Measurements from ENCODE around the gene CYP4F22.
"Not testable (repeated sequence)": the region's sequence is repeated elsewhere in the genome, so short reads cannot be mapped to it uniquely, and the experiment has no call there.

CYP4F22 gene

DNA sequence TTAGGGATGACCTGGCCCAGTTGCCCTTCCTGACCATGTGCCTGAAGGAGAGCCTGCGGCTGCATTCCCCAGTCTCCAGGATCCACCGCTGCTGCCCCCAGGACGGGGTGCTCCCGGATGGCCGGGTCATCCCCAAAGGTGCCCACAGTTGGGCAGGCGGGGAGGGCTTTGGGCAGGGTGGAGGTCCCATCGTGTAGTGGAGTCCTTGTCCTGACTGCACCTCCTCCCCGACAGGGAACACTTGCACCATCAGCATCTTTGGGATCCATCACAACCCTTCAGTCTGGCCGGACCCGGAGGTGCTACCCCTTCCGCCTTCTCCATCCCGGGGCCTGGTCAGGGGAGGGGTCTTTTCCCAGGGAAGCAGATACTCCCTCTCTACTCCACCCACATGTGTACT lies 75.0 kb downstream of the CYP4F22 start:
- FAIRE-seq: no peak

DNA sequence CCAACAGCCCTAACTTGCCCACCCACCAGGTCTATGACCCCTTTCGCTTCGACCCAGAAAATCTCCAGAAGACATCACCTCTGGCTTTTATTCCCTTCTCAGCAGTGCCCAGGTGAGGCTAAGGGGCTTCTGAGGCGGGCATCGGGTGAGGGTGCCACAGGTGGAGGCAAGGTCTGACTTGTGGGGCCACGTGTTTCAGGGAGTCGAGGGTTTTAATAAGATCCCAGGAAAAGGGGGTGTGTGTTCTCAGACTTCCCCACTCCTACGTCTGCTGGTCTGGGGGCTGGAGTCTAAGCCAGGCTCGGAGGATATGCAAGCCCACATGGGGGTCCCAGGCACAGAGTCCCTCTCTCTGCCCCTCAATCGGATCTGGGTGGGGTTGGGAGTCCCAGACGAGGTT lies 75.8 kb downstream of the CYP4F22 start:
- no peak for FAIRE-seq

DNA sequence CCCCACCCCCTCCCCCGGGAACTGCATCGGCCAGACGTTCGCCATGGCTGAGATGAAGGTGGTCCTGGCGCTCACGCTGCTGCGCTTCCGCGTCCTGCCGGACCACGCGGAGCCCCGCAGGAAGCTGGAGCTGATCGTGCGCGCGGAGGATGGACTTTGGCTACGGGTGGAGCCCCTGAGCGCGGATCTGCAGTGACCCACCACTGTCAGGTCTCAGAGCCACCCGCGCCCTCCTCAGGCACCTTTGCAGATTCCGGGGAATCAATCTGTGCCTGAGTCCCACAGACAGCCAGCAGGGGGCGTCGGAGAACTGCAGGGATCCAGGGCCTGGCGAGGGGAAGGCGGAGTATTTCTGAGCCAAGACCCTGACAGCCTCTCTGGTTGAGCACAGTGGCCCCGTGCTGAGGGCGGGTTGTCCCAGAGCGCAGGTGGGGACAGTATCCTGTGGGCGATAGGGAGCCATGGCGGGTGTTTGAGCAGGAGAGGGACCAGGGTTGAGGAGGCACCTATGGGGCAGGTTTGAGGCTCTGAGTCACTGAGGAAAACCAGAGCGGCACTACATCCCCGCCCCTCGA lies 76.3 kb downstream of the CYP4F22 start:
- FAIRE-seq: no peak

DNA sequence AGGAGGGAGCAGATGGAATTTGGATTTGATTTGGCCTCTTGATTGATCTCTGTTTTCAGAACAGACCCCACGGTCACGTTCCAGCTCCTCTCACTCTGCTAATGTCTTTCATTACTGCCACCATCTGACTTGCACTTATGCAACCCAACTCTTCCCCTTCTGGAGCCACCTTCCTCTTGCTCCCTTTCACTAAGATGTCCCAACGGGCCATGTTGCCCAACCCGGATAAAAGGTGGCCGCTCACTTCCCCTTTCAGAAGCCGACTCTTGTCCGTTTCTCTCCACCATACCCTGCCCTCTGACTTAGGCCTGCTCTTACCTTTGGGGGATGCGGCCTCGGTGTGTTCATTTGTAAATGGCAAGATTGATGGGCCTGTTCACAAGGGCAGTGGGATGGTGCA lies 79.3 kb downstream of the CYP4F22 start:
- no peak for FAIRE-seq

DNA sequence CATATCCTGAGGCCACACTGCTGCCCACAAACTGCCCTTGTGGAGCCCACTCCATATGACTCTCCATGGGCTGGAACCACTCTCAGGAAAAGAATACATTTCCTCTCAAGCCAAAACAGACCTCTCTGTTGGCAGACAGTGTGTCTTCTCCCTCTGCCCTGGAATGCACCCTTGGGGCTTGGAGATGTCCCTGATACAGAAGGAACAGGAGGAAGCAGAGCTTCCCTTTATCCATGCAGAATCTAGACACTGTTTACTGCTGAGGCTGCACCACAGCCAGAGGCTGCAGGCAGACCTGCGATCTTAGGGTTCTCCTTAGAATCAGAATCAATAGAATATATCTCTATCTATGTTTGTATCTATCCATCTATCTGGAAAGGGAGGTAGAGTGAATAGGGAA lies 79.9 kb downstream of the CYP4F22 start:
- FAIRE-seq: no peak

DNA sequence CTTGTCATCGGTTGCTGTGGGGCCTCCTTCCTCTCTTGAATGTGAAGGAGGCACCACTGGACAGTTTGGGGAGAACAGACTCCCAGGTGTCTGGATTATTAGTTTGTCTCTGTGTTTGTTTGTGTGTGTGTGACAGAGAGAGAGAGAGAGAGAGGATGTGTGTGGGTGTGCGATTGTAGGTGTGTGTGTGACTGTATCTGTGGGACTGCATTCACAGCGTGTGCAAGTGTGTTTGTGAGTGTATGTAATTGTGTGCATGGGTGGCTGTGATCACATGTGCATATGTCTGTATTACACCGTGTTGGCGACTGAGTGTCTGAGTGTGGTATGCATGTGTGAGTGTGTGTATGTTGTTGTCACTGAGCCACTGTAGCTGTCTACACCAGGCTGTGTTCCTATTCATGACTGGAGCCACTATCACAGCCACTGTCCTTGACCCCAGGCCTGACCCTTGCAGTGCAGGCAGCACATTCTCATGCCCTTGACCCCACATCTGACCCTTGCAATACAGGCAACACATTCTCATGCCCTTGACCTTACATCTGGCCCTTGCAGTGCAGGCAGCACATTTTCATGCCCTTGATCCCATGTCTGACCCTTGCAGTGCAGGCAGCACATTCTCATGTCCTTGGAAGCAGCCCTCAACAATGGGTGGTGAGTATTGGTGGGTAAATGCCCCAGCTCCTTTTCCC lies 81.6 kb downstream of the CYP4F22 start:
- no peak for FAIRE-seq

DNA sequence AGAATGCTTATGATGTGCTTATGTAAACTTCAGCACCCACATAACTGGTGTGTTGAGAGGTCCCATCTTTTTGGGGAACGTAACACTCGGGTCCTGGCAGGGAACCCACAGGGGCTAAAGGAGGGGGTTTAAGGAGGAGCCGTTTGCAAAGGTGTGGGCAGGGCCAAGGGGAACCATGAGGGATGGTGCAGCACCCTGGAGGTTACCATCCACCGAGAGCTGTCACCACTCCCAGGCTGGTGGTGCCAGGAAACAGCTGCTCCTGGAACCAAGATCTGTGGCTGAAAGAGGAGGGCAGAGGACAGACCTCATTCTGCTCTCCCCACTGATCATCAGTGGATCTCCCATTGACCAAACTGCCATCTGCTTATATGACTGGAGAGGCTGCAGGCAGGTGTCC lies 83.5 kb downstream of the CYP4F22 start:
- no peak for FAIRE-seq

DNA sequence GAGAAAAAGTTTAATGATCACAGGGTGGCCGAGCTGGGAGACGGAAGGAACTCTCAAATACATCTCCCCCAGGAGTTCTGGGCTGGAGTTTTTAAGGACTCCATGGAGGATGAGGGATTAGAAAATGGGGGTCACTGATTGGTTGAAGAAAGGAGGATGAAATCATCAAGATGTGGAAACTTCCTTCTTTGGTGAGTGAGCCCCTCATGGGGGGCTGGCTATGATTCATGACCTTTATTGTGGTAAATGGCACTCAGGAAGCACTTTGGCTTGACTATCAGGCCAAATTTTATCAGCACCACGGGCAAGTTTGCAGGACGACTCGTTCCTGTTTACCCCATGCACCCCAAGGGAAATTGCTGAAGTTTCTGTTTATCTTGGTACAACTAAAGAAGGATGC lies 84.2 kb downstream of the CYP4F22 start:
- FAIRE-seq: not testable (repeated sequence)

DNA sequence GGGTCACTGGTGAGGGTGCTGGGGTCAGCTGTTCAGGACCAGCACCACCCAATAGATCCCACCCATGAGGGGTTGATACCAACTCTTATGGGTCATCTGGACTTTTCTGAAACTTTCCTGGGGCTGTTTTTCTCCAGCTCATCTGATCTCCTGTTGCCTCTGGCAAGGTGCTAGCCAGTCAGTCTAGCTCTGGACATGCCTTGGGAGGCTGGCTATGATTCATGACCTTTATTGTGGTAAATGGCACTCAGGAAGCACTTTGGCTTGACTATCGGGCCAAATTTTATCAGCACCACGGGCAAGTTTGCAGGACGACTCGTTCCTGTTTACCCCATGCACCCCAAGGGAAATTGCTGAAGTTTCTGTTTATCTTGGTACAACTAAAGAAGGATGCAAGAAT lies 85.4 kb downstream of the CYP4F22 start:
- not testable (repeated sequence) for FAIRE-seq

DNA sequence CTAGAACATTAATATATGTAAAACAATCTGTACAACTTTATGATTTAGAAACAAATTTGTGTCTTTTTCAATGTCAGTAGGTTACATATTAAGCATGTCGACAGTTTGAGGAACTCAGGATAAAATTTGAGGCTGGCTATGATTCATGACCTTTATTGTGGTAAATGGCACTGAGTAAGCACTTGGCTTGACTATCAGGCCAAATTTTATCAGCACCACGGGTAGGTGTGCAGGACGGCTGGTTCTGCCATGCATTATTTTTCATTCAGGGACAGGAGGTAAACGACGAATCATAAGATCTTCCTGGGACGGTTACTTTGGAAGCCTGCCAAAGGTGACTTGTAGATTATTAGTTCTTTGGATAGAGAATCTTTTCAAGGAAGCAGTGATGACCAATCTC lies 86.7 kb downstream of the CYP4F22 start:
- FAIRE-seq: no peak
